HCT116 (cell line): Measurements from ENCODE around the gene SRGAP2C. TPM values are rescaled to one million over a fixed set of nuclear protein-coding genes. Genes with fewer than 3 reads are reported as not detected.
"Not testable (repeated sequence)": the region's sequence is repeated elsewhere in the genome, so short reads cannot be mapped to it uniquely, and the experiment has no call there.

Experiments
- ATAC-seq: fragments of 200-7000 bp; cut with Tn5 transposase; 2 replicates; pipeline ENCODE4 v1.9.1; 2020; ENCODE audit warnings: mild to moderate bottlenecking, moderate library complexity
- BruUV-seq: library from RNA; stranded (reverse); fragments of 400-500 nt; replicated peaks from 2 replicates; lab custom pipeline; 2021; lab: Mats Ljungman, UMichigan
- CTCF ChIA-PET: fragments of 300-600 bp; sonication (Branson Sonifier 250); formaldehyde crosslinking; loops from one replicate; lab custom pipeline; 2021; ENCODE audit warnings: antibody characterized with exemption; lab: Charles Lee
- POLR2A ChIA-PET: fragments of 300-600, 350-600 bp; sonication (Branson Sonifier 250); formaldehyde crosslinking; loops from one replicate; lab custom pipeline; 2021; ENCODE audit warnings: antibody characterized with exemption; lab: Charles Lee
- RAD21 ChIA-PET, 2 experiments: fragments of 300-600 bp; sonication (Branson Sonifier 250); formaldehyde crosslinking; loops; one replicate each; lab custom pipeline; 2023; ENCODE audit warnings: low total read pairs in 2 of 2; ENCODE audit not compliant: uncharacterized antibody in 2 of 2, unreplicated experiment in 2 of 2, low non-redundant PET in 1 of 2; lab: Charles Lee
- DNase-seq: peaks from one replicate; pipeline ENCODE4 v3.0.0-alpha.2; 2010; ENCODE audit warnings: low read depth, low spot score
- H2AFZ ChIP-seq: fragments of 200-600 bp; shearing (Covaris generic), sonication (generic); 2 replicates; pipeline ENCODE4 v1.6.1; 2017; ENCODE audit warnings: low read depth, mixed run types, mixed read lengths, antibody characterized with exemption, low read length; ENCODE audit not compliant: poor library complexity, severe bottlenecking
- H3K27ac ChIP-seq: 2 replicates; pipeline ENCODE4 v1.5.1; 2012; ENCODE audit warnings: low read depth, low read length
- H3K27me3 ChIP-seq: fragments of 200-600 bp; sonication (generic); 2 replicates; pipeline ENCODE4 v1.6.1; 2016; ENCODE audit warnings: mixed run types, low read length, mixed read lengths; ENCODE audit not compliant: insufficient read depth
- H3K36me3 ChIP-seq, 2 experiments: fragments of 200-500 bp in 1 of 2; fragments of 200-600 bp in 1 of 2; sonication (Bioruptor generic) in 1 of 2; sonication (generic) in 1 of 2; 2 replicates each; pipeline versions ENCODE4 v1.5.1 to v1.6.1; 2014 to 2016; ENCODE audit warnings: low read length in 2 of 2, inconsistent platforms in 1 of 2, mixed read lengths in 1 of 2, mixed run types in 1 of 2; ENCODE audit not compliant: insufficient read depth in 2 of 2, control insufficient read depth in 1 of 2
- H3K4me1 ChIP-seq, 2 experiments: fragments of 200-600 bp in 1 of 2; sonication (generic) in 1 of 2; 2 replicates each; pipeline versions ENCODE4 v1.5.1 to v1.6.1; 2012 to 2017; ENCODE audit warnings: low read length in 2 of 2, inconsistent platforms in 1 of 2, mild to moderate bottlenecking in 1 of 2, mixed read lengths in 1 of 2, mixed run types in 1 of 2, moderate library complexity in 1 of 2; ENCODE audit not compliant: insufficient read depth in 2 of 2, control insufficient read depth in 1 of 2
- H3K4me2 ChIP-seq: fragments of 200-600 bp; sonication (generic); 2 replicates; pipeline ENCODE4 v1.6.1; 2017; ENCODE audit warnings: mixed run types, low read length, mixed read lengths
- H3K4me3 ChIP-seq, 2 experiments: fragments of 200-600 bp in 1 of 2; sonication (generic) in 1 of 2; replicated peaks in 1 of 2; 2 replicates each; pipeline ENCODE4 v1.5.1; 2011 to 2016; ENCODE audit warnings: low read length in 2 of 2, control low read depth in 1 of 2, low read depth in 1 of 2, mild to moderate bottlenecking in 1 of 2, mixed read lengths in 1 of 2, mixed run types in 1 of 2
- H3K79me2 ChIP-seq: fragments of 200-600 bp; sonication (generic); 2 replicates; pipeline ENCODE4 v1.6.1; 2017; ENCODE audit warnings: mild to moderate bottlenecking, mixed run types, low read length, moderate library complexity, mixed read lengths; ENCODE audit not compliant: insufficient read depth
- H3K9ac ChIP-seq: fragments of 200-600 bp; sonication (generic); 2 replicates; pipeline ENCODE4 v1.6.1; 2016; ENCODE audit warnings: low read length, mixed read lengths
- H3K9me2 ChIP-seq: fragments of 200-600 bp; sonication (generic), shearing (Covaris generic); 2 replicates; pipeline ENCODE4 v1.6.1; 2017; ENCODE audit warnings: mixed run types, mild to moderate bottlenecking, moderate library complexity; ENCODE audit not compliant: insufficient read depth
- H3K9me3 ChIP-seq, 2 experiments: fragments of 200-500 bp in 1 of 2; fragments of 200-600 bp in 1 of 2; sonication (Bioruptor generic) in 1 of 2; sonication (generic) in 1 of 2; 2 replicates each; pipeline ENCODE4 v1.6.1; 2014 to 2017; ENCODE audit warnings: low read length in 2 of 2, mixed read lengths in 2 of 2, inconsistent platforms in 1 of 2, low read depth in 1 of 2, mild to moderate bottlenecking in 1 of 2, mixed run types in 1 of 2, moderate library complexity in 1 of 2; ENCODE audit not compliant: control insufficient read depth in 1 of 2, insufficient read depth in 1 of 2
- H4K20me1 ChIP-seq: fragments of 200-600 bp; sonication (generic), shearing (Covaris generic); 2 replicates; pipeline ENCODE4 v1.6.1; 2017; ENCODE audit warnings: mixed run types, mild to moderate bottlenecking, moderate library complexity; ENCODE audit not compliant: insufficient read depth
- intact Hi-C: fragments of 100-400 bp; cut with micrococcal nuclease; formaldehyde crosslinking; loops from 2 replicates; pipeline ENCODE4 v1.10.0; 2022
- total RNA-seq: library from RNA; stranded (reverse); gene quantifications from one replicate; pipeline ENCODE4 v1.2.1, GENCODE V29; 2021; ENCODE audit not compliant: unreplicated experiment

SRGAP2C gene
- total RNA-seq, 1 experiment from 2014 or later: 21.3 TPM

DNA sequence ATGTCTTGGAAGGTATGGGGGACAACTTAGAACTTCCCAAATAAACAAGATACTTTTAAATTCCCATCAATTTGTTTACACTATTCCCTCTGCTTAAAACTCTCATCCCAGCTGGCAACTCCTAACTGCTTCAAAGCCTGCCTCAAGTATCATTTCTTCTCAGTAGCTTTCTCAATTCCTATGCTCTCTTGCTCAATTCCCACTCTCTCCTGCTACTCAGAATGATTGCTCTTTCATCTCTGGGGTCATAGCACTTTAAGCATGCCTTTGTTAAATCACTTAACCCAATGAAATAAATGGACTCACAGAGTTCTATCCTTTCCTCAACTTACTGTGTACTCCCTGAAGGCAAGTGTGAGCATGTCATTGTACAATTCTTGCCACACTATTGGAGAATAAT, 19.5 kb upstream of the SRGAP2C start:
- CTCF ChIA-PET, RAD21 ChIA-PET, H3K27ac ChIP-seq, H3K9me3 ChIP-seq, H3K79me2 ChIP-seq, BruUV-seq, H3K4me2 ChIP-seq, H3K4me3 ChIP-seq, H3K9me2 ChIP-seq, ATAC-seq, DNase-seq, H3K36me3 ChIP-seq, POLR2A ChIA-PET, H4K20me1 ChIP-seq, intact Hi-C loops, H3K4me1 ChIP-seq, H3K9ac ChIP-seq, H2AFZ ChIP-seq, H3K27me3 ChIP-seq: not testable (repeated sequence)

DNA sequence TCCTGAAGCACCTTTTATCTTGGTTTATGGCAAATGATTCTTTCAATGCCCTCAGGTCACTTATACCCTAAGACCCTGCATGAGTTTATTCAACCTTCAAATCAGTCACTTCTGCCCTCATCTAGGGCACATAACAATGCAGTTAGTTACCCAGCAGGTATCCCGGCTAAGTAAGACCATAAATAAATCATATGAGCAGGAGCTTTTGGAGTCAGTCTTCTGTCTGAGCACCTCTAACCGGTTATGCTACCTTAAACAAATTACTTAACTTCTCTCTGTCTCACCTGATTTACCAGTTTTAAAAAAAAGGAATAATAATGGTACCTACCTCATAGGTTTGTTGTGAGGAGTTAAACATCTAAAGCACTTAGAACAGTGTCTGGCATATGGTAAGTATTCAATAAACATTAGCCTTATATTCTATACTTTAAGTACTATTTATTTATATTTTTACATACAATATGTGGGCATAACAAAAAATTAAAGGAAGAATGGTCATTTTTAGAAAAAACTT, 17.5 kb upstream of the SRGAP2C start:
- H4K20me1 ChIP-seq, intact Hi-C loops, H3K9me2 ChIP-seq, H2AFZ ChIP-seq, H3K4me3 ChIP-seq, RAD21 ChIA-PET, DNase-seq, ATAC-seq, H3K27me3 ChIP-seq, H3K4me2 ChIP-seq, POLR2A ChIA-PET, H3K9ac ChIP-seq, BruUV-seq, CTCF ChIA-PET, H3K27ac ChIP-seq, H3K79me2 ChIP-seq, H3K4me1 ChIP-seq, H3K36me3 ChIP-seq, H3K9me3 ChIP-seq: not testable (repeated sequence)

- H3K27ac ChIP-seq, POLR2A ChIA-PET, H2AFZ ChIP-seq, intact Hi-C loops, H3K27me3 ChIP-seq, DNase-seq, H3K4me2 ChIP-seq, H3K4me1 ChIP-seq, H3K79me2 ChIP-seq, H3K4me3 ChIP-seq, RAD21 ChIA-PET, H4K20me1 ChIP-seq, ATAC-seq, H3K36me3 ChIP-seq, H3K9me3 ChIP-seq, H3K9ac ChIP-seq, H3K9me2 ChIP-seq, CTCF ChIA-PET: not testable (repeated sequence)
- BruUV-seq: TSS peak; percentile 78
These were observed 16.6 kb upstream of the SRGAP2C start for GRCh38 chr1:121168152-121168668.

DNA sequence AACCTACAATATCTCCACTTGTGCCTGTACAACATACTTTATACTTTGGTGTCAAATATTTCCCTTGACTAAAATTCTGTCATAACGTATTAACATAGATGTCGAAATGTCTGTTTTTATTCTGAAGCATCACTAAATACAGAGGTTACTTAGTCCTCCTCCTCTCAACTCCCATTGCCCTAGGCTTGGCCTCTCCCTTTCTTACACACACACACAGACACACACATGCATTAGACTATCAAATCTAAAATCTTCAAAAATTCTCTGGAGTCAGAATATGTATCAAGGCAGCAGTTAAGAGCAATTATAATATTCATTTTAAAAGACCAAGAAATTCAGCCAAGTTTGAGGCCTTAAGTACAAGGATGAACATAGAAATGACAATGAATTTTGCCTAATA, 8.1 kb upstream of the SRGAP2C start:
- H3K4me1 ChIP-seq, ATAC-seq, H2AFZ ChIP-seq, H4K20me1 ChIP-seq, BruUV-seq, H3K4me2 ChIP-seq, DNase-seq, H3K9me3 ChIP-seq, intact Hi-C loops, H3K36me3 ChIP-seq, H3K27ac ChIP-seq, RAD21 ChIA-PET, H3K9me2 ChIP-seq, H3K79me2 ChIP-seq, H3K9ac ChIP-seq, POLR2A ChIA-PET, H3K4me3 ChIP-seq, CTCF ChIA-PET, H3K27me3 ChIP-seq: not testable (repeated sequence)
